ENCODE measurements around the gene MC4R.

GRCh38 chr18:60401346-60401745 lies 28.8 kb upstream of the MC4R start:
- TF ChIP-seq CTCF (IDR thresholded peaks at IDR 0.05): no peak
- no peak for TF ChIP-seq POLR2A (IDR thresholded peaks at IDR 0.05)
- TF ChIP-seq POLR2AphosphoS5 (IDR thresholded peaks at IDR 0.05): no peak
